T-helper 1 cell (primary cell): ENCODE data around the gene ZNF219.

Source experiments
- DNase-seq, 5 donors: peaks; one replicate each; pipeline ENCODE4 v3.0.0-alpha.2; 2012 to 2020

The ZNF219 gene

GRCh38 chr14:21066882-21067502 is 31.5 kb downstream of the ZNF219 start:
- DNase-seq: no peak

GRCh38 chr14:21063479-21063878 is 35.0 kb downstream of the ZNF219 start:
- no peak for DNase-seq

GRCh38 chr14:21061347-21061668 is 37.1 kb downstream of the ZNF219 start:
- DNase-seq: no peak

GRCh38 chr14:21060614-21061346 is 37.7 kb downstream of the ZNF219 start:
- no peak for DNase-seq

GRCh38 chr14:21059842-21060613 is 38.4 kb downstream of the ZNF219 start:
- DNase-seq: no peak

- no peak for DNase-seq
Measured at GRCh38 chr14:21058903-21059302, 39.6 kb downstream of the ZNF219 start.

GRCh38 chr14:21057803-21058675 is 40.4 kb downstream of the ZNF219 start, which contains the start of gene RNASE8:
Gene RNASE8 (plus strand): TSS chr14:21057822. CDS start chr14:21057893, 71 bp downstream.
- no peak for DNase-seq

- no peak for DNase-seq
Measured at GRCh38 chr14:21056520-21057163, 41.8 kb downstream of the ZNF219 start.

GRCh38 chr14:21055432-21056117 is 42.9 kb downstream of the ZNF219 start:
- DNase-seq: no peak

GRCh38 chr14:21054768-21055145 is 43.7 kb downstream of the ZNF219 start:
- no peak for DNase-seq

- DNase-seq: no peak
Measured at GRCh38 chr14:21054123-21054767, 44.2 kb downstream of the ZNF219 start.

GRCh38 chr14:21053184-21054122 is 45.0 kb downstream of the ZNF219 start:
- no peak for DNase-seq

GRCh38 chr14:21050597-21050996 is 47.9 kb downstream of the ZNF219 start:
- DNase-seq: no peak

GRCh38 chr14:21049271-21049673 is 49.2 kb downstream of the ZNF219 start:
- DNase-seq: no peak

GRCh38 chr14:21048638-21049037 is 49.8 kb downstream of the ZNF219 start:
- no peak for DNase-seq

- DNase-seq: no peak
Measured at GRCh38 chr14:21047378-21047781, 51.1 kb downstream of the ZNF219 start.

- DNase-seq: no peak
Measured at GRCh38 chr14:21043974-21044618, 54.4 kb downstream of the ZNF219 start.

- no peak for DNase-seq
Measured at GRCh38 chr14:21043387-21043973, 55.0 kb downstream of the ZNF219 start.

GRCh38 chr14:21042918-21043317 is 55.5 kb downstream of the ZNF219 start:
- no peak for DNase-seq
